HG03460 (cell line): ENCODE results near the gene IAPP.
"Not testable (repeated sequence)": the region's sequence is repeated elsewhere in the genome, so short reads cannot be mapped to it uniquely, and the experiment has no call there.

Experiments
- ATAC-seq: cut with Tn5 transposase; IDR thresholded peaks from one replicate; pipeline ENCODE4 v1.9.1; 2021; ENCODE audit not compliant: unreplicated experiment

Gene IAPP

GRCh38 chr12:21372602-21373001 lies at the start of gene IAPP:
TSS of gene IAPP (plus strand) at chr12:21372902. CDS start at chr12:21373352, 450 bp downstream.
- ATAC-seq: no peak

GRCh38 chr12:21323736-21324135 lies 49.0 kb upstream of the IAPP start:
- ATAC-seq: no peak

- ATAC-seq: no peak
Observed at GRCh38 chr12:21324551-21324950, 48.2 kb upstream of the IAPP start.

GRCh38 chr12:21328578-21328977 lies 44.1 kb upstream of the IAPP start:
- ATAC-seq: no peak

GRCh38 chr12:21330682-21331253 lies 41.9 kb upstream of the IAPP start:
- ATAC-seq: no peak

- ATAC-seq: no peak
Observed at GRCh38 chr12:21334771-21335325, 37.9 kb upstream of the IAPP start, which contains the start of gene SLCO1A2. TSS of gene SLCO1A2 (minus strand) at chr12:21334917. CDS start at chr12:21334647, 270 bp downstream.

GRCh38 chr12:21336656-21337055 lies 36.0 kb upstream of the IAPP start:
- no peak for ATAC-seq

- no peak for ATAC-seq
Observed at GRCh38 chr12:21337453-21337852, 35.2 kb upstream of the IAPP start.

GRCh38 chr12:21337959-21338744 lies 34.5 kb upstream of the IAPP start:
- ATAC-seq: no peak

GRCh38 chr12:21339921-21340320 lies 32.8 kb upstream of the IAPP start:
- no peak for ATAC-seq

GRCh38 chr12:21340403-21340802 lies 32.3 kb upstream of the IAPP start:
- no peak for ATAC-seq

- ATAC-seq: no peak
Observed at GRCh38 chr12:21341769-21342168, 30.9 kb upstream of the IAPP start.

- no peak for ATAC-seq
Observed at GRCh38 chr12:21343636-21344035, 29.1 kb upstream of the IAPP start.

- no peak for ATAC-seq
Observed at GRCh38 chr12:21346542-21347205, 26.0 kb upstream of the IAPP start.

GRCh38 chr12:21350975-21351374 lies 21.7 kb upstream of the IAPP start:
- no peak for ATAC-seq

- ATAC-seq: no peak
Observed at GRCh38 chr12:21353487-21353886, 19.2 kb upstream of the IAPP start.

- ATAC-seq: no peak
Observed at GRCh38 chr12:21353948-21354347, 18.8 kb upstream of the IAPP start.

GRCh38 chr12:21354641-21355040 lies 18.1 kb upstream of the IAPP start:
- no peak for ATAC-seq

- ATAC-seq: not testable (repeated sequence)
Observed at GRCh38 chr12:21360632-21361031, 12.1 kb upstream of the IAPP start.

- ATAC-seq: no peak
Observed at GRCh38 chr12:21369141-21369980, 3.3 kb upstream of the IAPP start.
